ENCODE measurements around the gene SERTAD1. TPM values are rescaled to one million over a fixed set of nuclear protein-coding genes. Genes with fewer than 3 reads are reported as not detected.

SERTAD1 gene
- total RNA-seq, 1 experiment from 2014 or later: 12.3 TPM

- CTCF ChIA-PET: interaction anchor here (0.6 to 1.2 kb wide), 4 partner anchors 14 to 146 kb away, joined by 3 to 4 read pairs (median 4); no protein-coding TSS in a partner anchor
- peak overlapping the region; percentile 16 for H3K27ac Mint-ChIP-seq (ENCODE audit: unreplicated experiment)
These were observed 22.4 kb downstream of the SERTAD1 start for GRCh38 chr19:40403262-40403984.

GRCh38 chr19:40400559-40400958 is 25.2 kb downstream of the SERTAD1 start:
- Mint-ChIP-seq H3K9me3 (ENCODE audit: low read depth, unreplicated experiment) (no peaks in the 10 kb centered on the region), H3K4me3 (ENCODE audit: low read depth, unreplicated experiment) (no peak overlapping the region), H3K36me3 (ENCODE audit: insufficient read depth, unreplicated experiment) (no peaks in the 10 kb centered on the region), H3K27ac (ENCODE audit: unreplicated experiment) (no peak overlapping the region), H3K4me1 (ENCODE audit: low read depth, unreplicated experiment) (peaks cover 16% of the 10 kb centered on the region), H3K27me3 (ENCODE audit: unreplicated experiment) (peaks cover 15% of the 10 kb centered on the region)
- BruUV-seq (replicated peaks): no TSS peak
- CTCF ChIA-PET: interaction anchor here (0.6 kb wide), 1 partner anchor 49 kb away, joined by 8 read pairs; no protein-coding TSS in a partner anchor
- intact Hi-C loops (cut with micrococcal nuclease; ENCODE audit: unreplicated experiment): no loop called here
- no peak for TF ChIP-seq CTCF (IDR thresholded peaks at IDR 0.05; ENCODE audit: unreplicated experiment)
- no peak for DNase-seq

More at GRCh38 chr19:40403262-40403984, 22.4 kb downstream of the SERTAD1 start:
- Mint-ChIP-seq H3K36me3 (ENCODE audit: insufficient read depth, unreplicated experiment) (no peaks in the 10 kb centered on the region), H3K4me3 (ENCODE audit: low read depth, unreplicated experiment) (peak overlapping the region; percentile 77), H3K27me3 (ENCODE audit: unreplicated experiment) (peaks cover 15% of the 10 kb centered on the region), H3K9me3 (ENCODE audit: low read depth, unreplicated experiment) (no peaks in the 10 kb centered on the region), H3K4me1 (ENCODE audit: low read depth, unreplicated experiment) (peaks cover 16% of the 10 kb centered on the region)
- TF ChIP-seq CTCF (IDR thresholded peaks at IDR 0.05; ENCODE audit: unreplicated experiment): no peak
- intact Hi-C loops (cut with micrococcal nuclease; ENCODE audit: unreplicated experiment): no loop called here
- BruUV-seq (replicated peaks): no TSS peak
- DNase-seq: peak; percentile 98

- H3K27ac Mint-ChIP-seq (ENCODE audit: unreplicated experiment): no peak overlapping the region
- BruUV-seq (replicated peaks): no TSS peak
- H3K9me3 Mint-ChIP-seq (ENCODE audit: low read depth, unreplicated experiment): no peaks in the 10 kb centered on the region
- intact Hi-C loops (cut with micrococcal nuclease; ENCODE audit: unreplicated experiment): no loop called here
- TF ChIP-seq CTCF (IDR thresholded peaks at IDR 0.05; ENCODE audit: unreplicated experiment): no peak
- H3K27me3 Mint-ChIP-seq (ENCODE audit: unreplicated experiment): peaks cover 15% of the 10 kb centered on the region
- no peak for DNase-seq
- CTCF ChIA-PET: no interaction called here
- H3K36me3 Mint-ChIP-seq (ENCODE audit: insufficient read depth, unreplicated experiment): peaks cover 3% of the 10 kb centered on the region
- H3K4me3 Mint-ChIP-seq (ENCODE audit: low read depth, unreplicated experiment): no peak overlapping the region
- H3K4me1 Mint-ChIP-seq (ENCODE audit: low read depth, unreplicated experiment): peaks cover 19% of the 10 kb centered on the region
These were observed 27.2 kb downstream of the SERTAD1 start for GRCh38 chr19:40398417-40399131.

- Mint-ChIP-seq H3K4me1 (ENCODE audit: low read depth, unreplicated experiment) (peaks cover 22% of the 10 kb centered on the region), H3K9me3 (ENCODE audit: low read depth, unreplicated experiment) (no peaks in the 10 kb centered on the region), H3K36me3 (ENCODE audit: insufficient read depth, unreplicated experiment) (peaks cover 12% of the 10 kb centered on the region), H3K27ac (ENCODE audit: unreplicated experiment) (no peak overlapping the region), H3K4me3 (ENCODE audit: low read depth, unreplicated experiment) (no peak overlapping the region), H3K27me3 (ENCODE audit: unreplicated experiment) (peaks cover 15% of the 10 kb centered on the region)
- BruUV-seq (replicated peaks): no TSS peak
- CTCF ChIA-PET: no interaction called here
- TF ChIP-seq CTCF (IDR thresholded peaks at IDR 0.05; ENCODE audit: unreplicated experiment): no peak
- DNase-seq: no peak
- intact Hi-C loops (cut with micrococcal nuclease; ENCODE audit: unreplicated experiment): no loop called here
These were observed 28.3 kb downstream of the SERTAD1 start for GRCh38 chr19:40397568-40397906.
